Measurements from ENCODE around the gene CAB39. TPM values are rescaled to one million over a fixed set of nuclear protein-coding genes. Genes with fewer than 3 reads are reported as not detected.

CAB39 gene
- total RNA-seq, 2 donors from 2014 or later, result 32.3 to 34.5 TPM

- H3K27me3 ChIP-seq, result no peaks in the 10 kb centered on the region
- TF ChIP-seq CTCF (IDR thresholded peaks at IDR 0.05) (no peak), POLR2A (IDR thresholded peaks at IDR 0.05) (no peak)
- intact Hi-C loops (cut with DNase I), result loop anchor here (10.0 kb wide), 1 partner anchor 101 kb away; no protein-coding TSS in a partner anchor
- ATAC-seq (no peak), DNase-seq (no peak)
- H3K4me3 ChIP-seq, result no peak overlapping the region
- no peaks in the 10 kb centered on the region for H3K4me1 ChIP-seq
- H3K27ac ChIP-seq, result no peak overlapping the region
- no peaks in the 10 kb centered on the region for H3K9me3 ChIP-seq
- H3K36me3 ChIP-seq (replicated peaks in 1 of 2; ENCODE audit: insufficient read depth in 1 of 2, low read depth in 2 of 2), result peaks cover 0 to under 1% of the 10 kb centered on the region in 2 donors
- 81% methylated on average over 5 of the region's 5 CpGs for WGBS, 2 donors
Measured at GRCh38 chr2:230805353-230806017, 92.8 kb downstream of the CAB39 start.

GRCh38 chr2:230807729-230808128 is 95.1 kb downstream of the CAB39 start:
- Histone ChIP-seq H3K4me1 (no peaks in the 10 kb centered on the region), H3K27me3 (no peaks in the 10 kb centered on the region), H3K9me3 (no peaks in the 10 kb centered on the region), H3K4me3 (no peak overlapping the region), H3K36me3 (replicated peaks in 1 of 2; ENCODE audit: insufficient read depth in 1 of 2, low read depth in 2 of 2) (peaks cover 0 to 10% of the 10 kb centered on the region in 2 donors), H3K27ac (no peak overlapping the region)
- no peak for DNase-seq
- intact Hi-C loops (cut with DNase I), result loop anchor here (10.0 kb wide), 1 partner anchor 103 kb away; no protein-coding TSS in a partner anchor
- ATAC-seq, result no peak
- 59 to 81% methylated on average over 3 of the region's 3 CpGs for WGBS, 2 donors
- no peak for TF ChIP-seq CTCF (IDR thresholded peaks at IDR 0.05)
- TF ChIP-seq POLR2A (IDR thresholded peaks at IDR 0.05), result no peak

DNA sequence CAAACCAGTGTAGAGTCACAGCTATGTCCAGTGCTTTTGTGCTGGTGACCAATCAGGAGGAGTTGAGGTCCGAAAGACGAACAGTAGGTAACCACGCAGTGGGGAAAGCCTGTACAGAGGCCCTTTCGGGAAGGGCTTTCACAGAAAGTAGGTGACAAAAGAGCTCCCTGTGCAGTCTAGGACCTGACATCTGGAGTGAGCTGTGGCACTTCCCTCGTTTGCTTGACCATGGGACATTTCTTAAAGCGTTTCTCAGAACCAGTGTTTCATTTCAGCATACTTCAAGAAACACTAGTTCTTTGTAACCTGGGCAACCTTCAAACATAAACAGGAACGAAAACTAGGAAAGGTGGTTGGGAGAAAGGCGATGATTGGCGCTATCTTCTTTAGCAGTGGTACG is 96.4 kb downstream of the CAB39 start:
- H3K9me3 ChIP-seq, result no peaks in the 10 kb centered on the region
- ATAC-seq (no peak), DNase-seq (no peak)
- no peaks in the 10 kb centered on the region for H3K4me1 ChIP-seq
- H3K36me3 ChIP-seq (replicated peaks in 1 of 2; ENCODE audit: insufficient read depth in 1 of 2, low read depth in 2 of 2), result peaks cover 0 to 10% of the 10 kb centered on the region in 2 donors
- WGBS, 2 donors, result 91 to 94% methylated on average over 10 of the region's 10 CpGs
- TF ChIP-seq POLR2A (IDR thresholded peaks at IDR 0.05) (no peak), CTCF (IDR thresholded peaks at IDR 0.05) (no peak)
- no peak overlapping the region for H3K27ac ChIP-seq
- intact Hi-C loops (cut with DNase I), result loop anchor here (10.0 kb wide), 1 partner anchor 104 kb away; no protein-coding TSS in a partner anchor
- H3K27me3 ChIP-seq, result no peaks in the 10 kb centered on the region
- no peak overlapping the region for H3K4me3 ChIP-seq

DNA sequence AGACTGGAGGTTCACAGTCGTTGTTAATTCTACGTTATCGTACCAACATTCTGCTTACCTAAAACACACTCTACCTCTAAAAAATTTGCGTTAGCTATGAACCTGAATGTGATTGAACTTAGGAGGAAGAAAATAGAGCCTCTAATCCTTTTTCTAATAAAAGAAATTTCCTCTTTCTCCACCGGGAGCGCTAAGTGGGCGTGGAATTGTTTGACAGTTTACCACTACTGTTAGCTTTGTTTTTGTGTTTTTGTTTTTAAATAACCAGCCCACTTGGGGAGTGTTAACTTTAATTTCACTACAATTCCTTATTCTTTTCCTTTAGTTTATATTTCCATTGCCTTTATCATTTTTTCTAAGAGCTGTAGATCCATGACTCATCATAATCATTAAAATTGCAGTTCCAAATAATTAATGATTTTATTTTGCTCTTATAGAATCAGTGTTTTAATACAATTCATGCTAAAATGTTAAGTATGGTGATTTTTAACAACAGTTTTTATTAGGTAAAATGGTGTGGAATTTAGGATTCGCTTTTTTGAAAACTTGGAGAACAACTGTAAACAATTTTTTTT is 97.1 kb downstream of the CAB39 start:
- Histone ChIP-seq H3K4me3 (no peak overlapping the region), H3K36me3 (replicated peaks in 1 of 2; ENCODE audit: insufficient read depth in 1 of 2, low read depth in 2 of 2) (peaks cover 0 to 10% of the 10 kb centered on the region in 2 donors), H3K27ac (no peak overlapping the region), H3K9me3 (no peaks in the 10 kb centered on the region), H3K4me1 (no peaks in the 10 kb centered on the region), H3K27me3 (no peaks in the 10 kb centered on the region)
- no peak for TF ChIP-seq CTCF (IDR thresholded peaks at IDR 0.05)
- ATAC-seq, result no peak
- WGBS, 2 donors, result 86 to 87% methylated on average over 8 of the region's 8 CpGs
- intact Hi-C loops (cut with DNase I), result loop anchor here (10.0 kb wide), 1 partner anchor 105 kb away; no protein-coding TSS in a partner anchor
- DNase-seq, result no peak
